ENCODE data around the gene LCE1A. TPM values are rescaled to one million over a fixed set of nuclear protein-coding genes. Genes with fewer than 3 reads are reported as not detected.

LCE1A gene
- total RNA-seq, 1 experiment from 2014 or later, result not detected

Other genes starting within 250 kb of the LCE1A start
- gene LCE3D, start 247.0 kb upstream of the LCE1A start, total RNA-seq (2021; ENCODE audit: unreplicated experiment), result not detected
- not detected for gene LCE3C, start 227.2 kb upstream of the LCE1A start, total RNA-seq (2021; ENCODE audit: unreplicated experiment)
- gene LCE3B, start 213.7 kb upstream of the LCE1A start, total RNA-seq (2021; ENCODE audit: unreplicated experiment), result not detected
- not detected for gene LCE3A, start 204.4 kb upstream of the LCE1A start, total RNA-seq (2021; ENCODE audit: unreplicated experiment)
- not detected for gene LCE2D, start 164.1 kb upstream of the LCE1A start, total RNA-seq (2021; ENCODE audit: unreplicated experiment)
- gene LCE2C, start 152.2 kb upstream of the LCE1A start, total RNA-seq (2021; ENCODE audit: unreplicated experiment), result not detected
- gene LCE2B, start 141.3 kb upstream of the LCE1A start, total RNA-seq (2021; ENCODE audit: unreplicated experiment), result not detected
- gene LCE2A, start 129.1 kb upstream of the LCE1A start, total RNA-seq (2021; ENCODE audit: unreplicated experiment), result not detected
- not detected for gene LCE4A, start 119.3 kb upstream of the LCE1A start, total RNA-seq (2021; ENCODE audit: unreplicated experiment)
- not detected for gene KPRP, start 69.4 kb upstream of the LCE1A start, total RNA-seq (2021; ENCODE audit: unreplicated experiment)
- gene LCE1F, start 52.3 kb upstream of the LCE1A start, total RNA-seq (2021; ENCODE audit: unreplicated experiment), result not detected
- gene LCE1E, start 41.2 kb upstream of the LCE1A start, total RNA-seq (2021; ENCODE audit: unreplicated experiment), result not detected
- gene LCE1D, start 30.8 kb upstream of the LCE1A start, total RNA-seq (2021; ENCODE audit: unreplicated experiment), result not detected
- gene LCE1C, start 20.8 kb upstream of the LCE1A start, total RNA-seq (2021; ENCODE audit: unreplicated experiment), result not detected
- gene LCE1B, start 15.5 kb upstream of the LCE1A start, total RNA-seq (2021; ENCODE audit: unreplicated experiment), result not detected
- gene LCE6A, start 15.4 kb downstream of the LCE1A start, total RNA-seq (2021; ENCODE audit: unreplicated experiment), result not detected
- not detected for gene LCE7A, start 32.5 kb downstream of the LCE1A start, total RNA-seq (2021; ENCODE audit: unreplicated experiment)
- not detected for gene SMCP, start 50.8 kb downstream of the LCE1A start, total RNA-seq (2021; ENCODE audit: unreplicated experiment)
- not detected for gene IVL, start 81.1 kb downstream of the LCE1A start, total RNA-seq (2021; ENCODE audit: unreplicated experiment)
- not detected for gene SPRR5, start 119.7 kb downstream of the LCE1A start, total RNA-seq (2021; ENCODE audit: unreplicated experiment)
- not detected for gene SPRR4, start 143.2 kb downstream of the LCE1A start, total RNA-seq (2021; ENCODE audit: unreplicated experiment)
- gene SPRR1A, start 156.6 kb downstream of the LCE1A start, total RNA-seq (2021; ENCODE audit: unreplicated experiment), result not detected
- gene SPRR3, start 174.3 kb downstream of the LCE1A start, total RNA-seq (2021; ENCODE audit: unreplicated experiment), result not detected
- not detected for gene SPRR1B, start 203.7 kb downstream of the LCE1A start, total RNA-seq (2021; ENCODE audit: unreplicated experiment)
- gene SPRR2D, start 213.6 kb downstream of the LCE1A start, total RNA-seq (2021; ENCODE audit: unreplicated experiment), result not detected
- gene SPRR2A, start 230.0 kb downstream of the LCE1A start, total RNA-seq (2021; ENCODE audit: unreplicated experiment), result not detected
- not detected for gene SPRR2B, start 244.1 kb downstream of the LCE1A start, total RNA-seq (2021; ENCODE audit: unreplicated experiment)